Right ventricle myocardium inferior (tissue), 1 donor: ENCODE results near the gene RAP1A. TPM values are rescaled to one million over a fixed set of nuclear protein-coding genes. Genes with fewer than 3 reads are reported as not detected.
A peak's percentile ranks its signal among the peaks of the same experiment; 100 is the strongest.
"Not testable (repeated sequence)": the region's sequence is repeated elsewhere in the genome, so short reads cannot be mapped to it uniquely, and the experiment has no call there.

Experiments used
- ATAC-seq: fragments of 200-7000 bp; cut with Tn5 transposase; one replicate; pipeline ENCODE4 v1.9.1; 2020; ENCODE audit warnings: mild to moderate bottlenecking, moderate library complexity
- DNase-seq: peaks from one replicate; pipeline ENCODE4 v3.0.0; 2021; ENCODE audit errors: missing footprints
- intact Hi-C: fragments of 100-400 bp; cut with DNase I; formaldehyde crosslinking; loops from one replicate; pipeline ENCODE4 v1.11.0; 2022
- total RNA-seq: library from RNA; stranded (reverse); fragmentation: NEBNext Ultra II Directional; extraction: Animal tissue kit (Norgen Biotek cat#: 25700); gene quantifications from one replicate; pipeline ENCODE4 v1.2.1, GENCODE V29; 2021
- donor health status: DM: no; HTN: yes; CAD: no; lungs with severe emphysema.

RAP1A gene
- total RNA-seq, 1 donor from 2014 or later: 107 TPM

DNA sequence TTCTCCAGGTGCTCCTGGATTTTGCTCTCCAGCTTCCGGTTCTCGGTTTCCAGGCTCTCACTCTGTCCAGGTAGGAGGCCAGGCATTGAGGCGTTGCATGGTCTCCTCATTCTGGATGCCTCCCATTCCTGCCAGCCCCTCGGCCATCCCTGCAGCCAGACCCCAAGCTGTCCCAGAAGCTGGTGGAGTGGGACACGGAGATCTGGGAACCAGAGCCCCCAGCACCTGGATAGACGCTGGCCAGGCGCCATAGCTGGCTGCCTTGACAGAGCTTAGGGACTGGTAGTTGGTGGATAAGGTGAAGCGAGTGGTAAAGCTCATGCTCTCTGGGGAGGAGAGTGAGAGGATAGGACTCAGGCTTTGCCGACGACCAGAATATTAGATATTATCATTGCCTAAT, 29.6 kb downstream of the RAP1A start:
- ATAC-seq (no peak), DNase-seq (no peak)
- intact Hi-C loops: no loop called here

DNA sequence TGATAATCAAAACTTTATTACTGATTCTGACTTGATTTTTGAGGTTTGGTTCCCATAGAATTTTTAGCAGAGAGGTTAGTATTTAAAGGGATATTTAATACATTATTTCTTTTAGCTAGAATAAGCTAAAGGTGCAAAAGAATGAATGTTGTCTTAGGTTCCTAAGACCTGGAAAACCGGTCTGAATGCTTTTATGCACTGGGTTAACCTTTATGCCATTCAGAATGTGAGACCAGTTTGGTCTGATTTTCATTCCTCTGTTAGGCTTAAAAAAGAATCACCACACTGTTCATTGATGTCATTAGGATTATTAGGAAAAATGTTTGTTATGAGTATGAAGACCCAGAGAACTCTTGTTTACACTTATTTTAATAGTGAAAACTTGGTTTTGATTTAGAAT, 30.1 kb downstream of the RAP1A start:
- intact Hi-C loops: no loop called here
- ATAC-seq (no peak), DNase-seq (no peak)

DNA sequence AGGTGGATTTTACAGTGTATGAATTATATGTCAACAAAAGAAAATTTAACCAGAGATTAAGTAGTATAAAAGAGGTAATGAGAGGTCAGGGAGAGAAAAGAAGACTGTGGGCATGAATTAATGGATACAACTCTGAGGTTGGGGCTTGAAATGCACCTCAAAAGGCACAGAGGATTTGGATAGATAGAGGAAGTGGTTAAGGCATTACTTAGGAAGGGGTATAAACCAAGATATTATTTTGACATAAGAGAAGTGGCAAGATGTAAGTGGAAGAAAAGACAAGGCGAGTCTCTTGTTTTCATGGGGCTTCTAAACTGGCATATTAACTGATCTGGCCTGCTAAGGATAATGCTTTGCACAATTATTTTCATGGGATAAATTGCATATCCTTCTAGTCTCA, 34.1 kb downstream of the RAP1A start:
- ATAC-seq: no peak
- no peak for DNase-seq
- intact Hi-C loops: no loop called here

DNA sequence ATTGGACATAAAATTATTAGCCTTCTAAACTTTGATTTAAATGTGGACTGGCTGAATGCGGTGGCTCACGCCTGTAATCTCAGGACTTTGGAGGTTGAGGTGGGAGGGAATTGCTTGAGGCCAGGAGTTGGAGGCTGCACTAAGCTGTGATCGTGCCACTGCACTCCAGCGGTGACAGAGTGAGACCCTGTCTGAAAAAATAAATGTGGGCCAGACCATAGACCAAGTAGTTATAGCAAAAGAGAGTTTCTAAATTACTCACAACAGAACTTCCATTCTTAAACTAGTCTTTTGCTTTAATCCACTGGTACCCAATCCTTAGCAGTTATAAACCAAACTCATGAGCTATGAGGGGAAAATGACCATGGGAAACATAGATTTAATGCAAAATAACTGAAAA, 35.2 kb downstream of the RAP1A start:
- ATAC-seq: no peak
- intact Hi-C loops: loop anchor here (5.0 kb wide), 1 partner anchor 33 kb away; no protein-coding TSS in a partner anchor
- no peak for DNase-seq

DNA sequence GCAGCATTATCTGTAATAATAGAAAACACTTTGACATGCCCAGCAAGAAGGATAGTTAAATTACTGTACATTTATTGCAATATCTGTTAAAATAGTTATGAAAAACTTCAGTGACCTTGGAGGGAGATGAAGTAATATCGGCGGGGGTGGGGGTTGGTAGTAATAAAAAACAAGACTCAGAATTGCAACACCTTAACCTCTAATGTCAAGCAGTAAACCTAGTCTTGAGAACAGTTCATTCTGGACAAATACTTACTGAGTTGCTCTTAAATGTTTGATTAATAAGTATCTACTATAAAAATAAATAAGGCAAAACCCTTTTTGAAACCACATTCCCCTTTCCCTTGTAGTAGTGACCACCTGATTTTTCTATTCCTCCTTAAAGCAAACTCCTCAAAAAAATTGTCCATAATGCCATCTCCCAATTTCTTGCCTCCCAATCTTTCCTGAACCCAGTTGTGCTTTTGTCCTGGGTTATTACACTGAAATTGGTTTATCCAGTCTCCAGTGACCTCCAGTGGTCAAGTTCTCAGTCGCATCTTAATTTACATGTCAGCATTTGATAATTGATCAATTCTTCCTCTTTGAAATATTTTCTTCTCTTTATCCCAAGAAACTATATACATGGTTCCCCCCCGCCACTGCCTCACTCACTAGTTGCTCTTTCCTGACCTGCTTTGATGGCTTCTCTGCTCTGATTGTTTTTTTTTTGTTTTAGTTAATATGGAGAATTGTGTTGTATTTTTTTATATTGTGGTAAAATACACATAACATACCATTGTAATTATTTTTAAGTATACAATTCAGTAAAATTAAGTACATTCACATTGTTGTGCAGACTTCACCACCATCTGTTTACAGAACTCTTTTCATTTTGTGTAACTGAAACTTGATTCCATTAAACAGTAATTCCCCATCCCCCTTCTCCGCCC, 36.8 kb downstream of the RAP1A start:
- peak; percentile 67 for ATAC-seq
- no peak for DNase-seq
- intact Hi-C loops: loop anchor here (1.0 to 5.0 kb wide), 2 partner anchors 34 to 148 kb away; no protein-coding TSS in a partner anchor

DNA sequence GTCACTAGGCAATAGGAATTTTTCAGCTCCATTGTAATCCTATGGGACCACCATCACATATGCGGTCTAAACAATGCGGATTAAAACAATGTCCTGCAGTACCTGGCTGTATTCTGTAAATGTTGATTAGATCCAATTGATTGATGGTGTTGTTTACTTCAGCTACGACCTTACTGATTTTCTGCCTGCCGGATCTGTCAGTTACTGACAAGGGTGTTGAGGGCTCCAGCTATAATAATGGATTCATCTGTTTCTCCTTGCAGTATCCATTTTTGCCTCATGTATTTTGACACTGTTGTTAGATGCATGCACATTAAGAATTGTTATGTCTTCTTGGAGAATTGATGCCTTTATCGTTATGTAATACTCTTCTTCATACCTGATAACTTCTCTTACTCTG, 39.0 kb downstream of the RAP1A start:
- ATAC-seq (no peak), DNase-seq (no peak)
- intact Hi-C loops: loop anchor here (5.0 kb wide), 1 partner anchor 36 kb away; no protein-coding TSS in a partner anchor

DNA sequence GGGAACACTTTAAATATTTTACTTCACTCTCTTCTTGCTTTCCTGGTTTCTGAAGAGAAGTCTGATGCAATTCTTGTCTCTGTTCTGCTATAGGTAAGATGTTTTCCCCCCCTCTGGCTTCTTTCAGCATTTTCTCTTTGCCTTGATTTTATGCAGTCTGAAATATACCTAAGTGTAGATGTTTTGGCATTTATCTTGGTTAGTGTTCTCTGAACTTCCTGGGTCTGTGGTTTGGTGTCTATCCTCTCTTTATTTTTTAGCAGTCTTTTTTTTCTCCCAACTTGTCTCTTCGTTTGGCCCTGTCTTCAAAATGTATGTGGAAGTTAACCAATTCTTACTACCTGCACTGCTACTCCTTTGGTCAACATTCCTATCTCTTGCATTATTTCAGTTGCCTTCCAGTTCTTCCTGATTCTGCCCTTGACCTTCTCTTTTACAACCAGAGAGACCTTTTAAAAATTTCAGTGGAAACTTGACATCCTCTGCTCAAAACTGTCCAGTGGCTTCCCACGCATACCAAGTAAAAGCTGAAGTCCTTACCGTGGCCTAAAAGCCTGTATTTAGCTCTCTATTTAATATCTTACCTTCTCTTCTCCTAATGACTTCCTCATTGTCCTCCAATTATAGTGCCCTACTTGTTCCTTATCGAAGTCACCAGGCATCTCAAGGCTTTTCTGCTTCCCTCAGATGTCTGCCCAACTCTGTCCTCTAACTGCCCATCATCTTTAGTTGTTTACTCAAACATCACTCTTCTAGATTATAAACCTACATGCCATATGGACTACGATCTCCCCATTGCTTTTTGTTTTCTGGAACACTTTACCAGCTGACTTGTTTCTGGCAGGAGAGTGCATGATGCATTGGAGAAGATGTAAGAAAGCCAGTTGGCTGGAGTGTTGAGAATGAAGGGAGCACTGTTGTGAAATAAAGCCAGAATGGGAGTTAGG, 40.9 kb downstream of the RAP1A start:
- DNase-seq: no peak
- intact Hi-C loops: no loop called here
- peak; percentile 37 for ATAC-seq

DNA sequence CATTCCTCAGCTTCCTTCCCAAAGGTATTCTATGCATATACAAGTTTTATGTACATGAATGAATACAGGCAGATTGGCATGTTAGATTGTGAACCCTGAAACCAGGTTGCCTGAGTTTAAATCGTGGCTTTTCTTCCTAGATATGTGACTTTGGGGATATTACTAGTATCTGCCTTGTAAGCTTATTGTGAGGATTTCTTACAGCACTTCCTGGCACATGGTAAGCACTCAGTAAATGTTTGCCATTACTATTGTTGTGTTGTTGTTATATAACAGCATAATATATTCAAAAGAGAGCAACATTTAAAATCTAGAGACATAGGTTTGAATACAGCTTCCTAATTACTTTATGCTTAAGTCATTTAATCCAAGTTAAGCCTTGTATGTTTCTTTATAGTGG, 45.1 kb downstream of the RAP1A start:
- ATAC-seq: no peak
- intact Hi-C loops: no loop called here
- no peak for DNase-seq

DNA sequence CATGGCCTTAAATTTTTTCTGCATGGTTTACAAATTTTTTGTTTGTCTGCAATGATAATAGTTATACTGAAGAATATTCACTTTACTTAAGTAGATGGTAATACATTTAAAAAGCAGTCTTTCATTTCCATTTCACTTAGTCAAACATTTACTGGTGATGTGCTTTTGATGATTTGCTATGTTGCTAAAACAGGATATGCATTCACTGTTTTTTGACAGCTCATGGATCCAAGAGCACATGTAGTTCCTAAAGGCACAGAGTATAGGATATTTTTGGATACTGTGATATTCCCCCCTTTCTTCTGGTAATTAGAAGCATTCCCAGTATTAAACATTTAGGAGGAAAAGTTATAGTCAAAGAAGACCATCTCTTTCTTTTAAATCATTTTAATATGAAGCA, 45.9 kb downstream of the RAP1A start:
- intact Hi-C loops: no loop called here
- DNase-seq (no peak), ATAC-seq (no peak)

DNA sequence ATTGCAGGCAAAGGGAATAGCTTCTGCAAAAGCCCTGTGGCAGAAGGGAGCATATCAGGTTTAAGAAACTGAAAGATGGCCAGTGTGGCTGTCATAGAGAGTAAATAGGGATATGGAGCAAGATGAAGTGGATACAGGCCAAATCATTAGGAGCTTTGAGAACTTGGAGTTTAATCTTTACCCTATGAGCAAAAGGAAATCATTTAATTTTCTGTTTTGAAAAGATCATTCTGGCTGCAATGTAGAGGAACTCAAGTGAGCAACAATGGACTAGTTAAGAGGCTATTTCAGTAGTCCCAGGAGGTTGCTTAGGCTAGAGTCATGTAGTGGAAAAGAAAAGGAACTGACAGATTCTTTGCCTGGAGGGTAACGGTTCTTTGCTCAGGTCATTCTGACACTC, 47.2 kb downstream of the RAP1A start:
- intact Hi-C loops: no loop called here
- peak; percentile 49 for ATAC-seq
- no peak for DNase-seq

DNA sequence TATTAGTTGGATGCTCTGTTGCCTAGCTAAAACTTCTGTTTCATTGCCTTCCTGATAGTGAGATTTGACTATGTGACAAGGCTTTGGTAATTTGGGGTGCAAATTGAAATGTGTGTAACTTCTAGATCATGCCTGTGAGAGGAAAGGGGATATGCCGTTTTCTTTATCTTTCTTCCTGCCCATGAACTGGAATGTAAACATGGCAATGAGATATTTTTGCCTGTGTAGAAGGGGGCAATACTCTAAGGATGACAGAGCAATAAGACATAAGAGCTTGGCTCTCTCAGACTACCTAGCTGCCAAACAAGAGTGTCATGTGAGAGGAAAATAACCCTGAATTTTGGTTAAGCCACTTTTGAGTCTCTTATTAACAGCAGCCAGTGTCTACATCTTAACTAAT, 49.7 kb downstream of the RAP1A start:
- ATAC-seq: no peak
- DNase-seq: no peak
- intact Hi-C loops: no loop called here

DNA sequence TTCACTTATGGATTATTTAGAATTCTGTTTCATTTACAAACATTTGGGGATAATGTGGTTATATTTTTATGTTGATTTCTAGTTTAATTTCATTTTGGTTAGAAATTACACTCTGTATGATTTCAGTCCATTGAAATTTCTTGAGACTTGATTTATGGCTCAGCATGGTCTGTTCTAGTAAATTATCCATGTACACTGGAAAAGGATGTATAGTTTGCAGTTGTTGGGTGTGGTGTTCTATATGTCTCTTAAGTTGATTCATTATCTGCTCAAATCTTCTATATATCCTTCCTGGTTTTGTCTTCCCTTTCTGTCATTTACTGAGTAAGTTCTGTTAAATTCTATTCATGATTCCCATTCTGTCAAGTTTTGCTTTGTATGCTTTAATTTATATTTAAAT, 52.3 kb downstream of the RAP1A start:
- ATAC-seq: no peak
- no peak for DNase-seq
- intact Hi-C loops: no loop called here

DNA sequence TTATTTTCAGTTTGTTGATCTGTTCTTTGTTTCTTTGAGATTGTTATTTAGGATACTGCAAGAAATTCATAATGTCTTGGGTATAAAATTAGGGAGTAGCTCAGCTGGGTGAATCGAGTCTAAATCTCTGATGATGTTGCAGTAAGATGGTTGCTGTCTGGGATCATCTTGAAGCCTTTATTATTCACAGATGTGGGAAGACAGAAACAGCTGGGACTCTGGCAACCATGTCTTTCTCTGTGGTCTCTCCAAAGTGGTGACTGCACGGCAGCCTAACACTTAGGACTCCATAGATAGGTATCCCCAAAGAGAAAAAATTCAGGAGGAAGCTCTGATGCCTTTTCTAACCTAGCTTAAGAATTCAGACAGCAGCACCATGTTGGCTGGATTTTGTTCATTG, 52.7 kb downstream of the RAP1A start:
- DNase-seq (no peak), ATAC-seq (peak; percentile 48)
- intact Hi-C loops: no loop called here

DNA sequence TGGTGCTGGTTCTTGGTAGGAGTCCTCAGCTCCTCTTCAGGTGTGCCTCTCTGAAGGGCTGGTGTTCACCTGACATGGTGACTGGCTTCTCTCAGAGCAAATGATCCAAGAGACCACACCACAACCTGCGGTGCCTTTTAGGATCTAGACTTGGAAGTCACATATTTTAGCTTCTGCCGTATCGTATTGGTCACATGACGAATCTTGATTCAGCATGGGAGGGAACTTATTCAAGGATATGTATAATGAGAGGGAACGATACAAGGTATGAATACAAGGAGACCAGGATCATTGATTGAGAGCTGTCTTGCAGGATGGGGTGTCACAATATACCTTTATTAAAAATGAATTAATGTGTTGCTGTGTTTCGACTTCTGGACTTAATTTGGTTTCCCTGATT, 58.0 kb downstream of the RAP1A start:
- intact Hi-C loops: no loop called here
- ATAC-seq: no peak
- DNase-seq: no peak

DNA sequence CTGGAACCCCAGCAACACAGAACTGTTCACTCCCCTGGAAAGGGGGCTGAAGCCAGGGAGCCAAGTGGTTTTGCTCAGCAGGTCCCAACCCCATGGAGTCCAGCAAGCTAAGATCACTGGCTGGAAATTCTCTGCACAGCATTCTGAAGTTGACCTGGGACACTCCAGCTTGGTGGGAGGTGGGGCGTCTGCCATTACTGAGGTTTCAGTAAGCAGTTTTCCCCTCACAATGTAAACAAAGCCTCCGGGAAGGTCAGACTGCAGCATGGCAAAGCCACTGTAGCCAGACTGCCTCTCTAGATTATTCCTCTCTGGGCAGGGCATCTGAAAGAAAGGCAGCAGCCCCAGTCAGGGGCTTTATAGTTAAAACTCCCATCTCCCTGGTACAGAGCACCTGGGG, 60.0 kb downstream of the RAP1A start:
- ATAC-seq (no peak), DNase-seq (no peak)
- intact Hi-C loops: no loop called here

DNA sequence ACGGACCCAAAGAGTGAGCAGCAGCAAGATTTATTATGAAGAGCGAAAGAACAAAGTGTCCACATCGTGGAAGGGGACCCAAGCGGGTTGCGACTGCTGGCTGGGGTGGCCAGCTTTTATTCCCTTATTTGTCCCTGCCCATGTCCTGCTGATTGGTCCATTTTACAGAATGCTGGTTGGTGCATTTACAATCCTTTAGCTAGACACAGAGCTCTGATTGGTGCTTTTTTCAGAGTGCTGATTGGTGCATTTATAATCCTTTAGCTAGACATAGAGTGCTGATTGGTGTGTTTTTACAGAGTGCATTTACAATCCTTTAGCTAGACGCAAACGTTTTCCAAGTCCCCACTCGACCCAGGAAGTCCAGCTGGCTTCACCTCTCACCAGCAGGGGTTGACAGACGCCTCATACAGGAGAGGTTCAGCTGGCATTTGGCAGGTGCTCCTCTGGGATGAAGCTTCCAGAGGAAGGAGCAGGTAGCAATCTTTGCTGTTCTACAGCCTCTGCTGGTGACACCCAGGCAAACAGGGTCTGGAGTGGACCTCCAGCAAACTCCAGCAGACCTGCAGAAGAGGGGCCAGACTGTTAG, 60.7 kb downstream of the RAP1A start:
- DNase-seq: peak; percentile 55
- ATAC-seq, intact Hi-C loops: not testable (repeated sequence)

DNA sequence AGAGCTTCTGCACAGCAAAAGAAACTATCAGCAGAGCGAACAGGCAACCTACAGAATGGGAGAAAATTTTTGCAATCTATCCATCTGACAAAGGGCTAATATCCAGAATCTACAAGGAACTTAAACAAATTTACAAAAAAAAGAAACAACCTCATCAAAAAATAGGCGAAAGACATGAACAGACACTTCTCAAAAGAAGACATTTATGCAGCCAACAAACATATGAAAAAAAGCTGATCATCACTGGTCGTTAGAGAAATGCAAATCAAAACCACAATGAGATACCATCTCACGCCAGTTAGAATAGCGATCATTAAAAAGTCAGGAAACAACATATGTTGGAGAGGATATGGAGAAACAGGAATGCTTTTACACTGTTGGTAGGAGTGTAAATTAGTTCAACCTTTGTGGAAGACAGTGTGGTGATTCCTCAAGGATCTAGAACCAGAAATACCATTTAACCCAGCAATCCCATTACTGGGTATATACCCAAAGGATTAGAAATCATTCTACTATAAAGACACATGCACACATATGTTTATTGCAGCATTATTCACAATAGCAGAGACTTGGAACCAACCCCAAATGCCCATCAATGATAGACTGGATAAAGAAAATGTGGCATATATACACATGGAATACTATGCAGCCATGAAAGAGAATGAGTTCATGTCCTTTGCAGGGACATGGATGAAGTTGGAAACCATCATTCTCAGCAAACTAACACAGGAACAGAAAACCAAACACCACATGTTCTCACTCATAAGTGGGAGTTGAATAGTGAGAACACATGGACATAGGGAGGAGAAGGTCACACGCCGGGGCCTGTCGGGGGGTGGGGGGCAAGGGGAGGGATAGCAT, 65.9 kb downstream of the RAP1A start:
- DNase-seq, ATAC-seq, intact Hi-C loops: not testable (repeated sequence)

DNA sequence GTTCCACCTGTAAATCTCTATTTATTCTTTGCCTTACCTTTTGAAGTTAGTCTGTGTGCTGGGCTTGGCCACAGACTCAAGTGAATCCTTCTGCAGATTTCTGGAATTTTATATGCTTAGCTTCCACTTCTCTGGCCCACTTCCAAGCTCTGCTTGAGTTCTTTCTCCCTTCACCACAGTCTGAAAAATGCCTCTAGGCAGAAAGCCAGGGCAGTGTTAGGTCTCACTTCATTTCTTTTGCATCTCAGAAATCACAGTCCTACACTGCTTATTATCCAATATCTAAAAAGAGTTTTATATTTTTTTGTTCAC, 70.7 kb downstream of the RAP1A start:
- peak; percentile 68 for ATAC-seq
- no peak for DNase-seq
- intact Hi-C loops: no loop called here
